NB4 (cell line): Measurements from ENCODE around the gene SUSD5.

ENCODE experiments used
- DNase-seq: peaks from one replicate; pipeline ENCODE4 v3.0.0; 2010; ENCODE audit warnings: low read depth
- H3K4me3 ChIP-seq: one replicate; pipeline ENCODE4 v1.5.1; 2011; ENCODE audit warnings: mild to moderate bottlenecking, low read depth, low read length, moderate library complexity
- MYC ChIP-seq: IDR thresholded peaks from 2 replicates; pipeline ENCODE4 v1.6.1; 2011; ENCODE audit warnings: low read depth, low read length
- POLR2A ChIP-seq: IDR thresholded peaks from 2 replicates; pipeline ENCODE4 v1.6.1; 2011; ENCODE audit warnings: mild to moderate bottlenecking; ENCODE audit not compliant: insufficient read length; ENCODE audit errors: extremely low read depth
- TF ChIP-seq, protein P1 (sequence below): IDR thresholded peaks from one replicate; pipeline ENCODE4 v1.5.1; 2012; ENCODE audit warnings: low read depth, low read length
- TF ChIP-seq, protein P2 (sequence below): IDR thresholded peaks from 2 replicates; pipeline ENCODE4 v1.6.1; 2011; ENCODE audit warnings: low read depth, low read length

SUSD5 gene

DNA sequence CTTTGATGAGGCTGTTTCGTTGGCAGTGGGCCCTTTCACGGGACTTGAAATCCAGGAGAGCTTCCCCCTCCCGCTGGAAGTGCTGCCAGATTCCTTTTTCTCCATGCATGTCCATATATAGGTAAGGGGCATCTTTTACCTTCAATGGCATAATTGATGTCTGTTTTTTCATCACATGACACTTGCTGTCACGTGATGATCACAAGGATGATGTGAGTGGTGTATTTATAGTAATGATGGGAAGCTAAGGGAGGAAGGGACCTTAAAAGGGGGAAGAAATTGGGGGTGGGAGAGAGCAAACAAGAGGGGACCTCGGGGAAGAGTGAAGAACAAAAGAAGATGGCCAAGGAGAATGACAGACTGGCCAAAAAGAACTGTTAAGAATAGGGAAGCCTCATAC, 11.3 kb upstream of the SUSD5 start:
- TF ChIP-seq, protein P1, sequence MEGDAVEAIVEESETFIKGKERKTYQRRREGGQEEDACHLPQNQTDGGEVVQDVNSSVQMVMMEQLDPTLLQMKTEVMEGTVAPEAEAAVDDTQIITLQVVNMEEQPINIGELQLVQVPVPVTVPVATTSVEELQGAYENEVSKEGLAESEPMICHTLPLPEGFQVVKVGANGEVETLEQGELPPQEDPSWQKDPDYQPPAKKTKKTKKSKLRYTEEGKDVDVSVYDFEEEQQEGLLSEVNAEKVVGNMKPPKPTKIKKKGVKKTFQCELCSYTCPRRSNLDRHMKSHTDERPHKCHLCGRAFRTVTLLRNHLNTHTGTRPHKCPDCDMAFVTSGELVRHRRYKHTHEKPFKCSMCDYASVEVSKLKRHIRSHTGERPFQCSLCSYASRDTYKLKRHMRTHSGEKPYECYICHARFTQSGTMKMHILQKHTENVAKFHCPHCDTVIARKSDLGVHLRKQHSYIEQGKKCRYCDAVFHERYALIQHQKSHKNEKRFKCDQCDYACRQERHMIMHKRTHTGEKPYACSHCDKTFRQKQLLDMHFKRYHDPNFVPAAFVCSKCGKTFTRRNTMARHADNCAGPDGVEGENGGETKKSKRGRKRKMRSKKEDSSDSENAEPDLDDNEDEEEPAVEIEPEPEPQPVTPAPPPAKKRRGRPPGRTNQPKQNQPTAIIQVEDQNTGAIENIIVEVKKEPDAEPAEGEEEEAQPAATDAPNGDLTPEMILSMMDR: no peak
- no peak for TF ChIP-seq POLR2A
- no peak for TF ChIP-seq MYC
- TF ChIP-seq, protein P2, sequence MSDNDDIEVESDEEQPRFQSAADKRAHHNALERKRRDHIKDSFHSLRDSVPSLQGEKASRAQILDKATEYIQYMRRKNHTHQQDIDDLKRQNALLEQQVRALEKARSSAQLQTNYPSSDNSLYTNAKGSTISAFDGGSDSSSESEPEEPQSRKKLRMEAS: no peak
- no peak for DNase-seq
- H3K4me3 ChIP-seq: no peak overlapping the region

DNA sequence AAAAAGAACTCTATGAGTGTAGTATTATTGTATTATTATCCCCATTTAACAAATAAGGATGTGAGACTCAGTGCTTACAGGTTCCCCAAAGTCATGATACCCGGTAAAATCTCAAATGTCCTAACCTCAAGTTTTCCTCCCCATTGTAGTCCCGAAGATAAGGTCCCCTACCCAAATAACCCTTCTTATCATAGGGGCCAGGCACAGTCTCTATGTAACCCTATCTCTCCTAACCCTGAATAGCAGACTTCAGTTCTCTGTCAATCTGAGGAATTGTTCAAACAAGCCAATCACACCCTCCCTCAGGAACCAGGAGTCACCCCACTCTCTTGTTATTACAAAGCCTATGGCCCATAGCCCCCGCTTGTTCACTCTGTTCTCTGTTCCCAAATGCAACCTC, 10.5 kb upstream of the SUSD5 start:
- no peak for DNase-seq
- H3K4me3 ChIP-seq: no peak overlapping the region
- TF ChIP-seq MYC (no peak), POLR2A (no peak)
- TF ChIP-seq, protein P1: no peak
- TF ChIP-seq, protein P2: no peak

DNA sequence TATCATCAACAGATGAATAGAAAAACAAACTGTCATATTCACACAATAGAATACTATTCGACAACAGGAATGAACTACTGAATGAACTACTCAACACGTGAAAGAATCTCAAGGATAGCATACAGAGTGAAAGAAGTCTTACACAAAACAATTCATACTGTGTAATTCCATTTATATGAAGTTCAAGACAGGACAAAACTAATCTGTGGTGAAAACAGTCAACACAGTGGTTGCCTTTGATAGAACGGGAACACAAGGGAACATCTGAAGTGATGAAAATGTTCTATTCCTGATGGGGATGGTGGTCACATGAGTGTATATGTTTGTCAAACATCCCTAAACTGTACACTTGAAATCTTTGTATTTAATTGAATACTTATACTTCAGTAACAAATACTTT, 2.6 kb upstream of the SUSD5 start:
- H3K4me3 ChIP-seq: no peak overlapping the region
- TF ChIP-seq MYC (no peak), POLR2A (no peak)
- TF ChIP-seq, protein P1: no peak
- TF ChIP-seq, protein P2: no peak
- no peak for DNase-seq

DNA sequence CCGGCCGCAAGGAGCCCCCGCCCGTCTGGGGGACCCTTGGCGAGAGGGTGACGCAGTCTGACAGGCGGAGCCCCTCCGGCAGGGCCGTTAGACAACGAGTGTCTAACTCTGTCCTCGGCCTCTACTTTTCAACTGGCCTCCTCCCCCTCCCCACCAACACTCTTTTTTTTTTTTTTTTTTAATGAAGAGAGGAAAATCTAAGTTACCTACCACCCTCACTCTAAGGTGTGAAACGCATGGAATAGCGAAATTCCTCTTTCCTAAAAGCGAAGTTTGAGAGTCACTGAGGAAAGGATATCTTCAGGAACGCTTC, 521 bp upstream of the SUSD5 start:
- no peak overlapping the region for H3K4me3 ChIP-seq
- DNase-seq: no peak
- TF ChIP-seq, protein P1: no peak
- TF ChIP-seq, protein P2: no peak
- TF ChIP-seq MYC (no peak), POLR2A (no peak)

DNA sequence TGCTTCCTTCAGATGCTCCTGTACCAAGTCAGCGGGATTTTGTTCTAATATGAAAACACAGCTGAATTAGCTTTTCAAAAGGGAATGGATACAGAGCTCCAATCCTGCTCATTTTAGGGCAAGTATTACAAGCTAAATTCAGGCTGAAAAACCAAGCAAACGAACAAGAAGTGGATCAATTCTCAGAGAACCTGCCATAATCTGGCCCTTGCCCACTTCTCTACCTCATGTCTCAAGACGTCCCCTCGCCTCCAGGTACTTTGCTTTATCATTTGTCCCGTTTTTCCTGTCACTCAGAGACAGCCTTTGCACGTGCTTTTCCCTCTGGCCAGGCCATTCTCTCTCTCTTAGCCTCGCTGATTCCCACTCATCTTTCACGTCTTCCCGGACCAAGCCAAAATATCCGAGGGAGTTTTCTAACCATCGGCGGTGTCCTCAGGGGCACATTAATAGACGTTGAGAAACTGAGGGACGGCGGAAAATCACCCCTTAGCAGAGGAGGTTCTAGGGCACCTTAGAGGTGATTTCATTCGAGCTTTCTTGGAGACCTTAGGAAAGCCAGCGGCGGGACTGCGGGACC, 654 bp downstream of the SUSD5 start:
- DNase-seq: no peak
- TF ChIP-seq POLR2A: no peak
- TF ChIP-seq, protein P1: no peak
- TF ChIP-seq MYC: no peak
- TF ChIP-seq, protein P2: no peak
- H3K4me3 ChIP-seq: no peak overlapping the region

DNA sequence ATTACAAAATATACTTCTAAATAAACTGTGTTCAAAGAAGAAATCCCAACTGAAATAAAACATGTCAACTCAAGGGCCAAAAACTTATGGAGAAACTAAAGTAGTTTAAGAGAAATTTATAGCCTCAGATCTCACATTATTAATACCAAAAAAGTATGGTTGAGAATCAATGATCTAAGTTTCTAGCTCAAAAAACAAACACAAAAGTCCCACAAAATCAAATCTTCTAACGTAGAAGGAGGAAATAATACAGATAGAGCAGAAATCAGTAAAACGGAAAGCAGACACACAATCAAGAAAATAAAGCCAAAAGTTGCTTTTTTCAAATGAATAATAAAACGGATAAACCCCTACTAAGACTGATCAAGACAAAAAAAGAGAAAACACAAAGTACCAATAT, 2.9 kb downstream of the SUSD5 start:
- no peak for DNase-seq
- no peak for TF ChIP-seq MYC
- TF ChIP-seq, protein P2: no peak
- no peak for TF ChIP-seq POLR2A
- TF ChIP-seq, protein P1: no peak
- H3K4me3 ChIP-seq: no peak overlapping the region
